RWPE2 (cell line): ENCODE results near the gene KAZALD1.

Experiments used
- ATAC-seq: fragments of 200-7000 bp; cut with Tn5 transposase; 3 replicates; pipeline ENCODE4 v1.9.1; 2021; ENCODE audit warnings: low read depth
- DNase-seq: peaks from one replicate; pipeline ENCODE4 v3.0.0-alpha.2; 2020; ENCODE audit warnings: low spot score
- H3K27ac ChIP-seq: fragments of 450-650 bp; 2 replicates; pipeline ENCODE4 v1.5.1; 2017; ENCODE audit warnings: mild to moderate bottlenecking; ENCODE audit not compliant: poor library complexity, severe bottlenecking
- H3K27me3 ChIP-seq: fragments of 250-450 bp; sonication (Bioruptor Pico); 2 replicates; pipeline ENCODE4 v1.5.1; 2021; ENCODE audit warnings: mild to moderate bottlenecking, moderate library complexity; ENCODE audit not compliant: insufficient read depth, poor library complexity, severe bottlenecking
- H3K36me3 ChIP-seq: fragments of 250-450 bp; sonication (Bioruptor Pico); 2 replicates; pipeline ENCODE4 v1.5.1; 2020; ENCODE audit warnings: low read depth, mild to moderate bottlenecking, moderate library complexity
- H3K4me1 ChIP-seq: fragments of 250-450 bp; sonication (Bioruptor Pico); 2 replicates; pipeline ENCODE4 v1.5.1; 2021; ENCODE audit warnings: mild to moderate bottlenecking, moderate library complexity; ENCODE audit not compliant: insufficient read depth, poor library complexity, severe bottlenecking
- H3K4me3 ChIP-seq: fragments of 250-450 bp; sonication (Bioruptor Pico); 2 replicates; pipeline ENCODE4 v1.5.1; 2021; ENCODE audit warnings: mild to moderate bottlenecking, moderate library complexity; ENCODE audit not compliant: severe bottlenecking
- H3K9me3 ChIP-seq: fragments of 250-450 bp; sonication (Bioruptor Pico); 2 replicates; pipeline ENCODE4 v1.5.1; 2021; ENCODE audit warnings: mild to moderate bottlenecking, moderate library complexity; ENCODE audit not compliant: severe bottlenecking
- TF ChIP-seq, protein P1 (sequence below): fragments of 450-650 bp; IDR thresholded peaks from one replicate; pipeline ENCODE4 v1.5.1; 2017; ENCODE audit warnings: mild to moderate bottlenecking, moderate library complexity; ENCODE audit not compliant: poor library complexity, severe bottlenecking

The KAZALD1 gene

DNA sequence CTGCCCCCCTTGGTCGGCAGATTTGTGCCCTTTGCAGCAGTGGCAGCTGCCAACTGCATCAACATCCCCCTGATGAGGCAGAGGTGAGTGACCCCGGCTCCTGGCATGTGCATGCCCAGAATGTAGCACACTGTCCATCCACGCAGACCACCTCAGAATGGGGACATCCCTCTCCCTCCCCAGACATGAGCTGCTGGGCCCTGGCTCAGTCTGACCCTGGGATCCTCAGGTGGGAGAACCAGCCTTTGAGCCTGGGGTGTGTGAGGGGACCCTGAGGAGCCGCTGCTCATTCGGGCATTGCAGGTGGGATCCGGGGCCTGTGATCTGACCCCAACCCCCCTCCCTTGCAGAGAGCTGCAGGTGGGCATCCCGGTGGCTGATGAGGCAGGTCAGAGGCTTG is 25.1 kb upstream of the KAZALD1 start:
- no peaks in the 10 kb centered on the region for H3K9me3 ChIP-seq
- no peak for ATAC-seq
- H3K4me1 ChIP-seq = no peaks in the 10 kb centered on the region
- TF ChIP-seq, protein P1, sequence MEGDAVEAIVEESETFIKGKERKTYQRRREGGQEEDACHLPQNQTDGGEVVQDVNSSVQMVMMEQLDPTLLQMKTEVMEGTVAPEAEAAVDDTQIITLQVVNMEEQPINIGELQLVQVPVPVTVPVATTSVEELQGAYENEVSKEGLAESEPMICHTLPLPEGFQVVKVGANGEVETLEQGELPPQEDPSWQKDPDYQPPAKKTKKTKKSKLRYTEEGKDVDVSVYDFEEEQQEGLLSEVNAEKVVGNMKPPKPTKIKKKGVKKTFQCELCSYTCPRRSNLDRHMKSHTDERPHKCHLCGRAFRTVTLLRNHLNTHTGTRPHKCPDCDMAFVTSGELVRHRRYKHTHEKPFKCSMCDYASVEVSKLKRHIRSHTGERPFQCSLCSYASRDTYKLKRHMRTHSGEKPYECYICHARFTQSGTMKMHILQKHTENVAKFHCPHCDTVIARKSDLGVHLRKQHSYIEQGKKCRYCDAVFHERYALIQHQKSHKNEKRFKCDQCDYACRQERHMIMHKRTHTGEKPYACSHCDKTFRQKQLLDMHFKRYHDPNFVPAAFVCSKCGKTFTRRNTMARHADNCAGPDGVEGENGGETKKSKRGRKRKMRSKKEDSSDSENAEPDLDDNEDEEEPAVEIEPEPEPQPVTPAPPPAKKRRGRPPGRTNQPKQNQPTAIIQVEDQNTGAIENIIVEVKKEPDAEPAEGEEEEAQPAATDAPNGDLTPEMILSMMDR = no peak
- no peak overlapping the region for H3K4me3 ChIP-seq
- H3K36me3 ChIP-seq = peaks cover 36% of the 10 kb centered on the region
- no peak for DNase-seq
- H3K27me3 ChIP-seq = no peaks in the 10 kb centered on the region
- H3K27ac ChIP-seq = no peak overlapping the region

DNA sequence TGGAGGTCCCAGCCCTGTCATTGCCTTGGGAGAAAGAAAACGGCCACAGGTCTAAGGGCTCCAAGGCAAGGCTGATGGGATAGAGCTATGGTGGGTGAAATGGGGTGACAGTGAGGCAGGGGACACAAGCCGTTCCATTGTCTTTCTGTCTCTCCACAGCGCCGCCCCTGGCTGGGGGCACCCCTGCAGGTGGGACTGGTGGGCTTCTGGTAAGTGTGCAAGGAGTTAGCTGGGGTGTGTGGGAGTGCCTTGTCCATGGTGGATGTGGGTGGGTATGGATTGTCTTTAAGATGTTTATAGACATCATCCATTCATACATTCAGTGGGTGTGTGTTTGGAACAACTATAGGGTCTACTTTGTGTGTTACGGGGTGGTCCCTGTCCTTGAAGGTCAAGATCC is 23.3 kb upstream of the KAZALD1 start:
- TF ChIP-seq, protein P1 = no peak
- Histone ChIP-seq H3K27ac (no peak overlapping the region), H3K9me3 (no peaks in the 10 kb centered on the region), H3K4me1 (peaks cover 8% of the 10 kb centered on the region), H3K36me3 (peaks cover 36% of the 10 kb centered on the region), H3K4me3 (no peak overlapping the region), H3K27me3 (no peaks in the 10 kb centered on the region)
- no peak for ATAC-seq
- DNase-seq = no peak

DNA sequence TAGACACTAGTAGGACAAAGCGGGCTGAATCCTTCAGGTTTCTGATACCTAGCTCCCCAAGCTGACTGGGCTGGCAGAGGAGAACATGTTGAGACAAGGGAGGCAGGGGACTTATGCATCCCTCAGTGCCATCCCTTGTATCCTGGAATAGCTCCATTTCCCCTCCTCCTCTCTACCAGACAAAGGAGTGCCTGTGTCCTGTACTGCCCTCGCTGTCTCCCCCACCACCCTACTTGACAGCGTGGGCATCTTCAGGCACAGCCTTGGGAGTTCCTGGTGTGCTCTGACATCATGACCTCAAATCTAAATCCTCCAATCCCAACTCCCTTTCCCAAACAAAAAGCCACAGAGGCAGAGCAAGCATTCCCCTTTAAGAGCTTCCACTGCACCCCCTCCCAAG is 21.7 kb upstream of the KAZALD1 start:
- H3K4me3 ChIP-seq = no peak overlapping the region
- peaks cover 28% of the 10 kb centered on the region for H3K36me3 ChIP-seq
- TF ChIP-seq, protein P1 = no peak
- no peaks in the 10 kb centered on the region for H3K27me3 ChIP-seq
- peaks cover 9% of the 10 kb centered on the region for H3K4me1 ChIP-seq
- ATAC-seq (no peak), DNase-seq (no peak)
- H3K9me3 ChIP-seq = no peaks in the 10 kb centered on the region
- H3K27ac ChIP-seq = no peak overlapping the region

DNA sequence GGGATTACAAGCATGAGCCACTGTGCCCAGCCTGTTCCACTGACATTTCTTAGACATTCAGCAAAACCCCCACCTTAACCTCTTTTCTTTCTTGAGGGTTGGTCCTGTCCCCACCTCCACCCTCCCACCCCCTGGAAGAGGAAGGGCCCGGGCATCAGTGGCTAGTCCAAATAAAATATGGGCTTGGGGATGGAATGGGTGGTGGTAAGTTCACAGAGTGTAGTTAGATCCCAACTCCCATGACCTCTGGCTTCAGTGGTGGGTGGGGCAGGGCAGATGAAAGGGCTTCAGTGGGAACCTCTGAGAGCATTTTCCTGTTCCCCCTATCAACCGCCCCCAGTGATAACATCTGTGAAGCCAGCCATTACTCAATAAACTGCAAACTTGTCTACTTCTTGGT is 20.9 kb upstream of the KAZALD1 start:
- DNase-seq (no peak), ATAC-seq (no peak)
- Histone ChIP-seq H3K27me3 (no peaks in the 10 kb centered on the region), H3K36me3 (peaks cover 20% of the 10 kb centered on the region), H3K4me3 (no peak overlapping the region), H3K4me1 (peaks cover 9% of the 10 kb centered on the region), H3K9me3 (no peaks in the 10 kb centered on the region), H3K27ac (no peak overlapping the region)
- TF ChIP-seq, protein P1 = no peak

DNA sequence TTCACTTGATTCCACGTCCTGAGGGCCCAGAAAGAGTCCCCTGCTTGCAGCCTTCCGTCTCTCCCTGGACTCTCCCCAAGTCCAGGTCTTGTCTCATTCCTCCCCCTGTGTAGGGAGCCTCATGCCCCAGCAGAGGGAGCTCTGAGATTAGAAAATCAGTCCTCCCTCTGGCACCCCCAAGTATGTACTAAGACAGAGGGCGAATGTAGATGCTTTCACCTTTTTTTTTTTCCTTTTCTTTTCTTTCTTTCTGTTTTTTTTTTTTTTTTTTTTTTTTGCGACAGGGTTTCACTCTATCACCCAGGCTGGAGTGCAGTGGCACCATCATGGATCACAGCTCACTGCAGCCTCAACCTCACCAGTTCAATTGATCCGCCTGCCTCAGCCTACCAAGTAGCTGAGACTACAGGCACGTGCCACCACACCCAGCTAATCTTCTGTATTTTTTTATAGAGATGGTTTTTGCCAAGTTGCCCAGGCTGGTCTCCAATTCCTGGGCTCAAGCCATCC is 20.5 kb upstream of the KAZALD1 start:
- Histone ChIP-seq H3K27me3 (no peaks in the 10 kb centered on the region), H3K4me3 (no peak overlapping the region), H3K36me3 (peaks cover 19% of the 10 kb centered on the region), H3K27ac (peak overlapping the region; percentile 79), H3K9me3 (no peaks in the 10 kb centered on the region), H3K4me1 (peaks cover 9% of the 10 kb centered on the region)
- TF ChIP-seq, protein P1 = peak; percentile 89
- ATAC-seq (peak; percentile 70), DNase-seq (no peak)
